CD14-positive monocyte (primary cell): Measurements from ENCODE around the gene C17orf107. TPM values are rescaled to one million over a fixed set of nuclear protein-coding genes. Genes with fewer than 3 reads are reported as not detected.

Experiments
- DNase-seq, 3 donors: peaks; one replicate each; pipeline ENCODE4 v3.0.0-alpha.2; 2011 to 2022
- H2AFZ ChIP-seq: 2 replicates; pipeline ENCODE4 v1.6.0; 2012; ENCODE audit warnings: mild to moderate bottlenecking, low read depth, low read length, inconsistent platforms; ENCODE audit not compliant: insufficient read depth, poor library complexity, severe bottlenecking
- H3K27ac ChIP-seq, 2 donors: 1 replicate in 1 of 2; 2 replicates in 1 of 2; pipeline ENCODE4 v1.5.1; 2012 to 2013; ENCODE audit warnings: low read length in 2 of 2, control low read depth in 1 of 2, inconsistent platforms in 1 of 2, low read depth in 1 of 2, mild to moderate bottlenecking in 1 of 2
- H3K27me3 ChIP-seq, 2 donors: one replicate each; pipeline versions ENCODE4 v1.6.0 to v1.6.1; 2011 to 2013; ENCODE audit warnings: low read length in 2 of 2; ENCODE audit not compliant: control insufficient read depth in 2 of 2, insufficient read depth in 2 of 2
- H3K36me3 ChIP-seq, 2 donors: replicated peaks in 1 of 2; 1 replicate in 1 of 2; 2 replicates in 1 of 2; pipeline versions ENCODE4 v1.5.1 to v1.6.1; 2012 to 2013; ENCODE audit warnings: low read length in 2 of 2, control low read depth in 1 of 2, inconsistent platforms in 1 of 2, mild to moderate bottlenecking in 1 of 2; ENCODE audit not compliant: insufficient read depth in 2 of 2, control insufficient read depth in 1 of 2
- H3K4me1 ChIP-seq, 2 donors: 1 replicate in 1 of 2; 2 replicates in 1 of 2; pipeline versions ENCODE4 v1.5.1 to v1.6.1; 2012 to 2013; ENCODE audit warnings: low read length in 2 of 2, control low read depth in 1 of 2, inconsistent platforms in 1 of 2, mild to moderate bottlenecking in 1 of 2, moderate library complexity in 1 of 2; ENCODE audit not compliant: insufficient read depth in 2 of 2, control insufficient read depth in 1 of 2
- H3K4me2 ChIP-seq: replicated peaks from 2 replicates; pipeline ENCODE3; 2012; ENCODE audit warnings: low read length, moderate library complexity, mild to moderate bottlenecking; ENCODE audit not compliant: poor library complexity, severe bottlenecking; ENCODE audit errors: extremely low read depth
- H3K4me3 ChIP-seq, 3 experiments: fragments of 200-600 bp in 1 of 3; sonication (generic) in 1 of 3; replicated peaks in 1 of 3; 1 replicate in 2 of 3; 2 replicates in 1 of 3; pipeline ENCODE4 v1.5.1; 2011 to 2013; ENCODE audit warnings: low read length in 3 of 3, mild to moderate bottlenecking in 3 of 3, control low read depth in 2 of 3, low read depth in 2 of 3, inconsistent platforms in 1 of 3, moderate library complexity in 1 of 3
- H3K79me2 ChIP-seq: 2 replicates; pipeline ENCODE4 v1.6.0; 2012; ENCODE audit warnings: mild to moderate bottlenecking, control low read depth, inconsistent platforms, low read length, moderate library complexity; ENCODE audit not compliant: insufficient read depth
- H3K9ac ChIP-seq: 2 replicates; pipeline ENCODE4 v1.6.0; 2017; ENCODE audit warnings: low read length, mild to moderate bottlenecking; ENCODE audit not compliant: insufficient read depth, poor library complexity, severe bottlenecking
- H3K9me3 ChIP-seq, 2 donors: replicated peaks in 1 of 2; 1 replicate in 1 of 2; 2 replicates in 1 of 2; pipeline versions ENCODE4 v1.5.1 to v1.6.1; 2012 to 2013; ENCODE audit warnings: low read length in 2 of 2, control low read depth in 1 of 2; ENCODE audit not compliant: control insufficient read depth in 1 of 2, insufficient read depth in 1 of 2
- H4K20me1 ChIP-seq: 2 replicates; pipeline ENCODE4 v1.6.0; 2012; ENCODE audit warnings: mild to moderate bottlenecking, low read length, control low read depth, moderate library complexity; ENCODE audit not compliant: insufficient read depth
- H3K27ac Mint-ChIP-seq, 7 donors: one replicate each; pipeline ENCODE4 v1.8.0; 2020; ENCODE audit warnings: mild to moderate bottlenecking in 7 of 7, mixed read lengths in 7 of 7, moderate library complexity in 6 of 7, inconsistent platforms in 2 of 7
- H3K27me3 Mint-ChIP-seq, 3 donors: one replicate each; pipeline ENCODE4 v1.8.0; 2021 to 2022; ENCODE audit warnings: low read depth in 3 of 3, mild to moderate bottlenecking in 3 of 3, mixed read lengths in 3 of 3, moderate library complexity in 3 of 3, inconsistent platforms in 1 of 3
- H3K36me3 Mint-ChIP-seq, 2 donors: one replicate each; pipeline ENCODE4 v1.8.0; 2020; ENCODE audit warnings: mixed read lengths in 2 of 2, inconsistent platforms in 1 of 2, mild to moderate bottlenecking in 1 of 2
- H3K4me1 Mint-ChIP-seq: one replicate; pipeline ENCODE4 v1.8.0; 2020; ENCODE audit warnings: mild to moderate bottlenecking, mixed read lengths
- H3K4me3 Mint-ChIP-seq, 2 donors: one replicate each; pipeline ENCODE4 v1.8.0; 2020; ENCODE audit warnings: mild to moderate bottlenecking in 2 of 2, mixed read lengths in 2 of 2, moderate library complexity in 1 of 2
- H3K9me3 Mint-ChIP-seq, 7 donors: one replicate each; pipeline ENCODE4 v1.8.0; 2020 to 2022; ENCODE audit warnings: mixed read lengths in 7 of 7, mild to moderate bottlenecking in 6 of 7, moderate library complexity in 6 of 7, inconsistent platforms in 2 of 7
- CTCF ChIP-seq: fragments of 200-600 bp; IDR thresholded peaks from one replicate; pipeline ENCODE4 v1.8.0; 2022; ENCODE audit warnings: antibody characterized with exemption, mild to moderate bottlenecking
- WGBS: methylation state at CpG from one replicate; pipeline ENCODE4 v1.1.5; 2013; ENCODE audit warnings: missing lambda C conversion rate; ENCODE audit not compliant: insufficient coverage; 5-methylcytosine and 5-hydroxymethylcytosine counted together
- intact Hi-C, 2 donors: fragments of 100-400 bp; cut with micrococcal nuclease; formaldehyde crosslinking; loops; one replicate each; pipeline versions ENCODE4 v1.15.0 to v1.15.1; 2023
- polyA plus RNA-seq, 3 donors: library from polyadenylated mRNA; depleted of rRNA in 1 of 3; unstranded in 2 of 3; stranded (reverse) in 1 of 3; fragments of 300-500 nt in 2 of 3; fragments of >200 nt in 1 of 3; fragmentation: Illumina TruSeq in 2 of 3; gene quantifications; 1 replicate in 2 of 3; 2 replicates in 1 of 3; pipeline ENCODE4 v1.2.3, GENCODE V29; 2012 to 2021

The C17orf107 gene
- polyA plus RNA-seq, 3 donors: 1.9 to 5.1 (median 4.2) TPM

- Histone ChIP-seq H3K4me3 (peak overlapping the region in 1 of 3 experiments; percentile 31), H3K4me2 (peak overlapping the region; percentile 55), H3K9ac (no peak overlapping the region), H3K79me2 (peaks cover 21% of the 10 kb centered on the region), H4K20me1 (peaks cover 23% of the 10 kb centered on the region), H3K27me3 (no peaks in the 10 kb centered on the region), H3K9me3 (no peaks in the 10 kb centered on the region), H3K36me3 (peaks cover 20 to 23% of the 10 kb centered on the region in 2 donors), H3K27ac (no peak overlapping the region), H3K4me1 (peaks cover 43 to 46% of the 10 kb centered on the region in 2 donors), H2AFZ (peak overlapping the region; percentile 51)
- H3K9me3 Mint-ChIP-seq: no peaks in the 10 kb centered on the region
- H3K27me3 Mint-ChIP-seq: peaks cover 7 to 14% (median 8%) of the 10 kb centered on the region in 3 donors
- DNase-seq: peak; percentile 39 to 76 (median 62)
- WGBS: 10% methylated on average over 10 of the region's 14 CpGs
- intact Hi-C loops: no loop called here
- H3K36me3 Mint-ChIP-seq: peaks cover 40% of the 10 kb centered on the region in 2 donors
- H3K27ac Mint-ChIP-seq: peak overlapping the region in 5 of 7 donors; percentile 11 to 81 (median 56)
- TF ChIP-seq CTCF: peak; percentile 20
- peaks cover 52% of the 10 kb centered on the region for H3K4me1 Mint-ChIP-seq
- peak overlapping the region; percentile 41 to 77 for H3K4me3 Mint-ChIP-seq
Observed at GRCh38 chr17:4934173-4934979, 35.0 kb downstream of the C17orf107 start.

GRCh38 chr17:4935650-4936049 is 36.3 kb downstream of the C17orf107 start:
- H3K4me3 ChIP-seq: no peak overlapping the region
- Mint-ChIP-seq H3K4me3 (no peak overlapping the region), H3K4me1 (peaks cover 52% of the 10 kb centered on the region), H3K27ac (peak overlapping the region in 1 of 7 donors; percentile 80), H3K27me3 (peaks cover 7 to 14% (median 8%) of the 10 kb centered on the region in 3 donors), H3K9me3 (no peaks in the 10 kb centered on the region), H3K36me3 (peaks cover 37% of the 10 kb centered on the region in 2 donors)
- no peak for DNase-seq
- peaks cover 28% of the 10 kb centered on the region for H3K79me2 ChIP-seq
- no peak overlapping the region for H3K27ac ChIP-seq
- no peak overlapping the region for H2AFZ ChIP-seq
- H4K20me1 ChIP-seq: peaks cover 25% of the 10 kb centered on the region
- H3K36me3 ChIP-seq: peaks cover 20 to 23% of the 10 kb centered on the region in 2 donors
- no peak overlapping the region for H3K9ac ChIP-seq
- no peak for TF ChIP-seq CTCF
- H3K4me2 ChIP-seq: no peak overlapping the region
- no peaks in the 10 kb centered on the region for H3K9me3 ChIP-seq
- peaks cover 44 to 50% of the 10 kb centered on the region in 2 donors for H3K4me1 ChIP-seq
- intact Hi-C loops: loop anchor here in 1 of 2 donors (5.0 kb wide), 1 partner anchor 42 kb away; no protein-coding TSS in a partner anchor
- H3K27me3 ChIP-seq: no peaks in the 10 kb centered on the region
